A375 (cell line): Measurements from ENCODE around the gene IPO9. TPM values are rescaled to one million over a fixed set of nuclear protein-coding genes. Genes with fewer than 3 reads are reported as not detected.

Experiments used
- small RNA-seq: library from RNA; depleted of rRNA; stranded (forward); fragments of <200 nt; gene quantifications from one replicate; pipeline ENCODE3, GENCODE V24; 2014
- total RNA-seq: library from RNA; depleted of rRNA; stranded (reverse); fragments of >200 nt; shearing (Covaris generic); gene quantifications from 2 replicates; pipeline ENCODE4 v1.2.3, GENCODE V29; 2014; rRNA removed

IPO9 gene
- 47.7 and 50.6 TPM in 2 replicates for total RNA-seq

DNA sequence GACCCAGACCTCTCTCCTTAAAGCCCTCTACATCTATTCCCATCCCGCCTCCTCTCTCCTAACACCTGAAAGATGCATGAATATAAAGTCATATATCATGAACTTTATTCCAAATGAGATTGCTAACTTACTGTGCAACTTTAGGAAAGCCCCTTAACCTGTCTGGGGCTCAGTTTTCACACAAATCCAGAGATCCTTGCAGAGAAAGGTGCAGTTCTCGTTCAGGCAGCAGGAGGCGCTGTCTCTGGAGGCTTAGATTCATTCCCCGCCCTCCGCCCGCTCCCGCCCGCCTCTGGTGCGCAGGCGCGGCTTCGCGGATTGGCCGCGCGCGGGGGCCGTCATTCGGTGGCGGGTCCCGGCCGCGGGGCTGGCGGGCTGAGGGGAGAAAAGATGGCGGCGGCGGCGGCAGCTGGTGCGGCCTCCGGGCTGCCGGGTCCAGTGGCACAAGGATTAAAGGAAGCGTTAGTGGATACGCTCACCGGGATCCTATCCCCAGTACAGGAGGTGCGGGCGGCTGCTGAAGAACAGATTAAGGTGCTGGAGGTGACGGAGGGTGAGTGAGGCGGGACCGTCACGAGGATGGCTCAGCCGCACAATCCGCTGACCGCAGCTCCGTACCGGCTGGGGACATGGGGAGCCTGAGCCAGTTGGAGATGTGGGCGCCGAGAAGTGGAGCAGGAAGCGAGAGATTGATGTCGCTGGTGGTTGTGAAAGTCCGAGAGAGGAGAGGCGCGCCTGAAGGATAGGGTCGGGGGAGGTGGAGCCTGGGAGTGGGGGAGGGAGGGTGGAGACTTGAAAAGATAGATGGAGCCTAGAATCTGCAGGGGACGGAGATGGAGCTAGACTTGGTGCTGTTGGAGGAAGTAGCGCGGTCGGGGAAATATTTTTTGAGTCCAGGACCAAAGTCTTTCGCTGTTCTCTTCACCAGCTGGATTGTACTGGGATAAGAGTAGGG is at the start of gene IPO9:
IPO9 (plus strand) TSS at position 338 of the 955 bp plus-strand sequence; CDS start at position 391, 53 bp downstream.

DNA sequence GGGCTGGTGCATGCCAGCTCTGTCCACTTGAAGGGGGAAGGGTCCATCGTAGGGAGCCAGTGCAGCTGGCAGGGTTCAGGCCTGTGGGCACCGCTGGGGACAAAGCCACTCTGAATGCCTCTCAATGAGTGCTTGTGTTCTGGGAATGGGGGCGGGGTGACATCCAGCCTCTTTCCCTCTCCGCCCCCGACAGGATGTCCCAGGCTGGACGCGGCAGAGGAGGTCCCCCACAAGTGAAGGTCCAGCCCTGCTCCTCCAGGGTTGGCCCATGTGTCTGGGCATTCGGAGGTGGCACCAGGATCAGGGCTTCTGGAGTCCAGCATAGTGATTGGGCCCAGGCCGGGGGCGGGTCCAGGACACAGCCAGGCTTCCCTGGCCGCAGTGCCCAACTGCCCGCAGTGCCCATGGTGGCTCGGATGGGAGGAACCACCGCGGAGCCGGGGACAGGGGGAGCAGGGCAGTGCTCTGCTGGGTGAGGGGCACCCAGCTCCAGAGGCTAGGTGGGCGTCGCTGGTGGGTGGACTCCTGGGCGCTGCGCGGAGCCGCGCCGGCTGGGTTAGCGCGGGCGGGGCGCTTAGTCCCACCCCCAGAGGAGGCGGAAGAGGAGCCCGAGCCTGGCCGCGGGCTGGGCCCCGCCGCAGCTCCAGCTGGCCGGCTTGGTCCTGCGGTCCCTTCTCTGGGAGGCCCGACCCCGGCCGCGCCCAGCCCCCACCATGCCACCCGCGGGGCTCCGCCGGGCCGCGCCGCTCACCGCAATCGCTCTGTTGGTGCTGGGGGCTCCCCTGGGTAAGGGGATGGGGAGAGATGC is 59.5 kb downstream of the IPO9 start, which contains the start of gene SHISA4:
SHISA4 (plus strand) TSS at position 617 of the 808 bp plus-strand sequence; CDS start at position 714, 97 bp downstream.

Small RNA genes within 50 kb of the gene (small RNA-seq; reads per million reads assigned to genes)
- gene MIR1231 (not detected), gene MIR6739 (not detected)

Other genes with a start within 250 kb of the IPO9 start
- 36.1 and 49.3 TPM in 2 replicates for gene SHISA4, start 59.7 kb downstream of the IPO9 start, total RNA-seq
- gene LMOD1, start 117.4 kb downstream of the IPO9 start, total RNA-seq = 0.19 TPM in 1 of 2 replicates, not detected in the other
- gene TIMM17A, start 126.3 kb downstream of the IPO9 start, total RNA-seq = 60.7 and 71.3 TPM in 2 replicates
- 91.6 and 98.5 TPM in 2 replicates for gene RNPEP, start 153.5 kb downstream of the IPO9 start, total RNA-seq
- 1.1 and 1.7 TPM in 2 replicates for gene ELF3, start 181.4 kb downstream of the IPO9 start, total RNA-seq